Measurements from ENCODE around the gene AGBL5. TPM values are rescaled to one million over a fixed set of nuclear protein-coding genes. Genes with fewer than 3 reads are reported as not detected.

Gene AGBL5
- total and polyA plus RNA-seq, 4 donors: 11.5 to 16.7 (median 14.6) TPM

DNA sequence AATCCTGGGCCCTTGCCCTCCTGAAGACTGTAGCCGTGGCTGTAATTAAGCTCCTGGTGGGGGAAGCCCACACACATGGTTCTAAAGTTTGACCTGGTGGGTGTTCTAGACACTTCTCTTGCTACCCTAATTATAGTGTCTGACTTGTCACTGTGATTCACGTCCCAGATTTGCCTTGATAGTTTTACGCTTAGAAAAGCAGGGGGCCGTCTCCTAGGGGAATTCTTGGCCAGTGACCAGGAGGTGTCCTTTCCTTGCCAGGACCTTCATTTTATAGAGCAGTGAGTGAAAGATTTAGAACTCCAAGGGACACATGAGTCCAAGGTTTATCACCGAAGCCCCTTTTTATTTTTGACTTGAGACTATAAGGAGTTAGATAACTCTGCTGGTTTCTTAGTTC is 9.7 kb upstream of the AGBL5 start:
- no peak overlapping the region for H3K27ac ChIP-seq (ENCODE audit: low read depth in 1 of 2, low read length in 2 of 2)
- no peaks in the 10 kb centered on the region for H3K27me3 ChIP-seq (ENCODE audit: control insufficient read depth in 1 of 2, insufficient read depth in 2 of 2, low read length in 1 of 2)
- 8 to 13% methylated on average over 5 of the region's 5 CpGs for WGBS, 2 donors
- ATAC-seq (ENCODE audit: low FRiP score): peak; percentile 16
- no peaks in the 10 kb centered on the region for H3K4me1 ChIP-seq (ENCODE audit: control insufficient read depth in 1 of 2, insufficient read depth in 2 of 2, low read length in 2 of 2)
- H3K36me3 ChIP-seq (ENCODE audit: control insufficient read depth in 1 of 2, insufficient read depth in 2 of 2, low read length in 1 of 2): peaks cover 0 to 13% of the 10 kb centered on the region in 2 donors
- DNase-seq: no peak
- H3K9me3 ChIP-seq (ENCODE audit: control insufficient read depth, low read length): no peaks in the 10 kb centered on the region
- no peak overlapping the region for H3K4me3 ChIP-seq (ENCODE audit: low read length in 2 of 2)
- intact Hi-C loops (cut with DNase I): loop anchor here in 1 of 2 donors (5.0 kb wide), 1 partner anchor 36 kb away; the partner anchor contains the start of gene EMILIN1

DNA sequence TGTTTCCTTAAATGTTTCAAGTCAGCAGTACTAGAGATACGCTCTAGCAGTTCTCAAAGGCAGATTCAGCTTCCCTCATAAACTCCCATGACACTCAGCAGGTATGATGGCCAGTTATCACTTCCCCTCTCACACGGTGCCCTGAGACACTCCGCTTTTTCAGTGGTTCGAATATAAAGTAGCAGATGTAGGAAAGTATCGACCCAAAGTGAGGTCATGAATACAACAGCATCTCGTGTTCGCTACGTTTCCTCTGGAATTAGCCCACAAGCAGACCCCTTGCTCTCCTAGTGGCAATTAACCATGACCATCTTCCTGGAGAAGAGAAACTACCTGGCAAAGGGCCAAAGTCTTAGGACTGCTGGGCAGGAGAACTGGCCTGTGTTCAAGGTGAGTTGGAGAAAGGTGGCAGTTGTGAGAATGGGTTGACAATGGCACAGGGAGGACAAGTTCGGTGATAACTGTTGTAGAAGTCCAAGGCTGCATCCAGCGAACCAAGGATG is 9.3 kb upstream of the AGBL5 start:
- 67 to 72% methylated on average over 10 of the region's 10 CpGs for WGBS, 2 donors
- peaks cover 0 to 12% of the 10 kb centered on the region in 2 donors for H3K36me3 ChIP-seq (ENCODE audit: control insufficient read depth in 1 of 2, insufficient read depth in 2 of 2, low read length in 1 of 2)
- H3K27ac ChIP-seq (ENCODE audit: low read depth in 1 of 2, low read length in 2 of 2): no peak overlapping the region

DNA sequence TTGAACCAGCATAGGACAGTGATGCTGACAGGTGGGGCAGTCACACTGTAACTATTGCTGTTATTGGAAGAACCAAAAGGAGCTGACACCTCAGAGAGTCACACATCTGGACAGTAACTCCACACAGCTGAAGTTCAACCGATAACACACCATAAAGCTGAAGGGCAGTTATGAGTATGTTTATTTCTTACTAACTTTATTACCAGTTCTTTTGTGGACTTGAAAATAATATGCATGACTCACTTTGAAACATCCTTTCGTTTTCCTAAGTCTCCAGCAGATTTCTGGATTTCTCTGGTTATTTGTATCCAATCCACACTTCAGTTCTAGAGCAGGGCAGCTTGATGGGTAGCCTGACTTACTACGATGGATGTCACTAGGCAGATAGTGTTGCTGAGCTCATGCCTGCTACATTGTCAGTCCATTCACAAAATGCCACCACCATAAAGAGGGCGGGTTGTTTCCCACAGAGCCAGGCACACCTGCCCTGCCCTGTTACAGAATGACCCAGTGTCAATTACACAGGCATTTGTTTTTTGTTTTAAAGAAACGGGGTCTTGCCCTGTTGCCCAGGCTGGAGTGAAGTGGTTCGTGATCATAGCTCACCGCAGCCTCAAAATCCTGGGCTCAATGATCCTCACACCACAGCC is 8.4 kb upstream of the AGBL5 start:
- Histone ChIP-seq H3K4me3 (ENCODE audit: low read length in 2 of 2) (no peak overlapping the region), H3K9me3 (ENCODE audit: control insufficient read depth, low read length) (no peaks in the 10 kb centered on the region), H3K27ac (ENCODE audit: low read depth in 1 of 2, low read length in 2 of 2) (no peak overlapping the region), H3K4me1 (ENCODE audit: control insufficient read depth in 1 of 2, insufficient read depth in 2 of 2, low read length in 2 of 2) (no peaks in the 10 kb centered on the region), H3K36me3 (ENCODE audit: control insufficient read depth in 1 of 2, insufficient read depth in 2 of 2, low read length in 1 of 2) (peaks cover 0 to 9% of the 10 kb centered on the region in 2 donors), H3K27me3 (ENCODE audit: control insufficient read depth in 1 of 2, insufficient read depth in 2 of 2, low read length in 1 of 2) (no peaks in the 10 kb centered on the region)
- ATAC-seq (ENCODE audit: low FRiP score): no peak
- intact Hi-C loops (cut with DNase I): loop anchor here in 1 of 2 donors (5.0 kb wide), 1 partner anchor 34 kb away; the partner anchor contains the start of gene EMILIN1
- DNase-seq: no peak
- 83 to 85% methylated on average over 7 of the region's 7 CpGs for WGBS, 2 donors

More for the DNA sequence above, 9.3 kb upstream of the AGBL5 start:
- no peak overlapping the region for H3K4me3 ChIP-seq (ENCODE audit: low read length in 2 of 2)
- H3K9me3 ChIP-seq (ENCODE audit: control insufficient read depth, low read length): no peaks in the 10 kb centered on the region
- DNase-seq: no peak
- no peak for ATAC-seq (ENCODE audit: low FRiP score)
- no peaks in the 10 kb centered on the region for H3K27me3 ChIP-seq (ENCODE audit: control insufficient read depth in 1 of 2, insufficient read depth in 2 of 2, low read length in 1 of 2)
- intact Hi-C loops (cut with DNase I): loop anchor here in 1 of 2 donors (5.0 kb wide), 1 partner anchor 35 kb away; the partner anchor contains the start of gene EMILIN1
- no peaks in the 10 kb centered on the region for H3K4me1 ChIP-seq (ENCODE audit: control insufficient read depth in 1 of 2, insufficient read depth in 2 of 2, low read length in 2 of 2)

DNA sequence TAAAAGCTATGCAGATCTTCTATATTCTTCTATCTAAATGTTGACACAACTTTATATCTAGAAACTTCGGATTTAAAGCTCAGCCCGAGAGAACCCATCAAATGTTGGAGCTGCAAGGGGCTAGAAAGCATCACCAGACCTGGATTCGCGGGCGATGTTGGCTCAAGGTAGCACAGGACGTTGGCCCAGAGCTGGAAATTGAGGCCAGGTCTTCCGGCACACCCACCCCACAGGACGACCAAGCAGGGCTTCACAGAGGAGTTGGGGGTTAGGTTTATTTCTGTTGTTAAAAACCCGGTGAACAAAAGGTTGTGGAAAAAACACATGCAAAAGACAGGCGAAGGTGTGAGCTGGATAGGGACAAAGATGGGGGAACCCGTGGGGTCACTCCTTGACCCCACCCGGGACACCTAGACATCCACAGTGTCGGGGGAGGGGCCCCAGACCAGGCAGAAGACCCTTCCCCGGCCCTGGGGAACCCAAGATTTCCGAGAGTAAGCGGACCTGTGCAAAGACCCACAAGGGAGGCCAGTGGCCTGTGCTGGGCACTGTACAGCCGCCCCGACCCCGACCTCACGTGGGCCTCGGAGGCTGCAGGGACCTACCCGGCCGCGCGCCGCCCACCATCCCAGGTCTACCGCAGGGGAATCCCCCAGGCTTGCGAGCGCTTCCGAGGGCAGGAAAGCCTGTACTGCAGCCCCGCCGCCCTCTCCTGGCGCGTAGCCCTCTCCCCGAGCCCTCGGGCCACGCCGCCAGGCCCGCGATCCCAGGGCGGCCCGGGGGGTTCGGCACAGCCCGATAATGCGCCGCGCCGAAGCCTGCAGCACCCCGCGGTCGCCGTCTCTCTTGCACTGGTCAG is 1.8 kb upstream of the AGBL5 start:
- intact Hi-C loops (cut with DNase I): loop anchor here (2.0 to 5.0 kb wide), 2 partner anchors 29 to 38 kb away; partner anchors contain the start of genes EMILIN1 (in 1 of the 2) and KHK (in 1 of the 2)

DNA sequence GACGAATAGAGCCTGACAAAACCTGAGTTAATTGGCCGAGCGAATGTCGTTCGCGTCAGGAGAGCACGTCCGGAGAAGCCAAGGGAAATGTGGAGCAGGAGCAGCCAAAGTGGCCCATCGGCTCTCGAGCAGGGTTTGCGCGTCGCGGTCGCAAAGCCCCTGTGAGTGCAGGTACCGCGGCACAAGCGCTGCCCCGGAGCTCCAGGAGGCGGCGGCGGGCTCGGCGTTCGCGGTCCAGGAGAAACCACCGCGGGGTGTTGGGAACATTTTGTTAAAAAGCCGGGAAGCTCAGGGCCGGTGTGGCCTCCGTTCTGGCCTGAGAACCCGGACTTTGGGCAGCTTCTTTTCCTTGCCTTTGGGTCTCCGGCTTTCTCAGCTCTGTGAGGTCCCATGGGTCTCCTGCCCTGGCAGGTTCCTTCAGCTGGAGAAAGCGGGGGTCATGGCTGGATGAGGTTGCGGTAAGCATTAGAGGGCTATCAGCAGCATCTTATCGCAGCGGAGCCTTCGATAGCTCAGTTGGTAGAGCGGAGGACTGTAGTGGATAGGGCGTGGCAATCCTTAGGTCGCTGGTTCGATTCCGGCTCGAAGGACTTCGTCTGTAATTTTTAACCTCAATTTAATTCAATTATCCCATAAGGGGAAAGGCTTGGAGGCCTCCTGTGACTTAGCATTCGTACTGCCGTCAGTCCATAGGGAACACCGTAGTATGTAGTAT is 1.0 kb upstream of the AGBL5 start:
- WGBS, 2 donors: 0 to 1% methylated on average over 48 of the region's 48 CpGs
- intact Hi-C loops (cut with DNase I): loop anchor here (2.0 to 5.0 kb wide), 2 partner anchors 28 to 37 kb away; partner anchors contain the start of genes EMILIN1 (in 1 of the 2) and KHK (in 1 of the 2)
- no peaks in the 10 kb centered on the region for H3K36me3 ChIP-seq (ENCODE audit: control insufficient read depth in 1 of 2, insufficient read depth in 2 of 2, low read length in 1 of 2)

More for the DNA sequence above, 1.8 kb upstream of the AGBL5 start:
- Histone ChIP-seq H3K9me3 (ENCODE audit: control insufficient read depth, low read length) (no peaks in the 10 kb centered on the region), H3K36me3 (ENCODE audit: control insufficient read depth in 1 of 2, insufficient read depth in 2 of 2, low read length in 1 of 2) (no peaks in the 10 kb centered on the region), H3K4me3 (ENCODE audit: low read length in 2 of 2) (peak overlapping the region; percentile 58 to 62), H3K27me3 (ENCODE audit: control insufficient read depth in 1 of 2, insufficient read depth in 2 of 2, low read length in 1 of 2) (no peaks in the 10 kb centered on the region), H3K27ac (ENCODE audit: low read depth in 1 of 2, low read length in 2 of 2) (peak overlapping the region in 1 of 2 donors; percentile 49), H3K4me1 (ENCODE audit: control insufficient read depth in 1 of 2, insufficient read depth in 2 of 2, low read length in 2 of 2) (no peaks in the 10 kb centered on the region)
- ATAC-seq (ENCODE audit: low FRiP score) (peak; percentile 30), DNase-seq (peak; percentile 73 to 86)
- 6 to 7% methylated on average over 36 to 52 of the region's 52 CpGs for WGBS, 2 donors

DNA sequence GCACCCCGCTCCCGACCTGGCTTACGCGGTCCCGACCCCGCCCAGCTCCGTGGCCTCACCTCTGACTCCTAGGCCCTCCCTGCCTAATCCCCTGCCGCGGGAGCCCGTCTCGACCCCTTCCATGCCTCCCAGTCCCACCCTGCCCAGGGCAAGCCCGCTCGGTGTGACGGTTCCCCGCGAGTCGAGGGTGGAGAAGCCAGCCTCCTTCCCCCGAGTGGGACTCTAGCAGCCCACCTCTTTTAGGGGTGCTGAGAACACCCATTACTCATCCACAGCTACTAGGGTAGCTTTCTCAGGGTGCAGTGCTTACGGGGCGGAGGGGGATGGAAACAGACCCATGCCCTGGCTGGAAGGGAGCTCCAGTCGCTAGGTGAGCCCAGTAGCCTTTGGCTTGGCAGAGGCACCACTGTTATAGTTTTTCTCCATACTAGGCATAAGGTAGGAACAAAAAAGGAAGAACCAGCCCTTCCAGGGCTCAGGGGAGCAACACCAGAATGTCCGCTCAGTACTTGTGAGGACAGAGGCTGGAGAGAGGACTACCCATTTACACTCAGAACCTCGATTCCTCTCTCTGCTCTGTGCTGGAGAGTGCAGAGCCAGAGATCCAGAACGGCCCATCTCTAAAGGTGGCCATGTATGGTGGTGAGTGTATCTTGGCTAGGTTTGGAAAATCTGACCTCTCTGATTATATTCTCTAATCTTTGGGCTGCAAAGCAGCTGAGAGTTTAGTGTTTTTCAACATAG is 606 bp downstream of the AGBL5 start:
- no peaks in the 10 kb centered on the region for H3K27me3 ChIP-seq (ENCODE audit: control insufficient read depth in 1 of 2, insufficient read depth in 2 of 2, low read length in 1 of 2)
- H3K9me3 ChIP-seq (ENCODE audit: control insufficient read depth, low read length): no peaks in the 10 kb centered on the region
- peak overlapping the region; percentile 35 to 72 for H3K4me3 ChIP-seq (ENCODE audit: low read length in 2 of 2)
- peak; percentile 68 to 85 for DNase-seq
- intact Hi-C loops (cut with DNase I): loop anchor here (2.0 to 5.0 kb wide), 3 partner anchors 19 to 35 kb away; partner anchors contain the start of genes EMILIN1 (in 1 of the 2), KHK (in 1 of the 2) and OST4 (in 1 of the 2)
- ATAC-seq (ENCODE audit: low FRiP score): no peak
- peak overlapping the region in 1 of 2 donors; percentile 43 for H3K27ac ChIP-seq (ENCODE audit: low read depth in 1 of 2, low read length in 2 of 2)
- no peaks in the 10 kb centered on the region for H3K4me1 ChIP-seq (ENCODE audit: control insufficient read depth in 1 of 2, insufficient read depth in 2 of 2, low read length in 2 of 2)
- 1 to 2% methylated on average over 16 to 24 of the region's 24 CpGs for WGBS, 2 donors
- H3K36me3 ChIP-seq (ENCODE audit: control insufficient read depth in 1 of 2, insufficient read depth in 2 of 2, low read length in 1 of 2): no peaks in the 10 kb centered on the region

More for the DNA sequence above, 1.0 kb upstream of the AGBL5 start:
- ATAC-seq (ENCODE audit: low FRiP score) (peak; percentile 94), DNase-seq (peak; percentile 87 to 95)
- Histone ChIP-seq H3K27me3 (ENCODE audit: control insufficient read depth in 1 of 2, insufficient read depth in 2 of 2, low read length in 1 of 2) (no peaks in the 10 kb centered on the region), H3K4me3 (ENCODE audit: low read length in 2 of 2) (peak overlapping the region; percentile 58 to 62), H3K27ac (ENCODE audit: low read depth in 1 of 2, low read length in 2 of 2) (peak overlapping the region in 1 of 2 donors; percentile 49), H3K9me3 (ENCODE audit: control insufficient read depth, low read length) (no peaks in the 10 kb centered on the region), H3K4me1 (ENCODE audit: control insufficient read depth in 1 of 2, insufficient read depth in 2 of 2, low read length in 2 of 2) (no peaks in the 10 kb centered on the region)

DNA sequence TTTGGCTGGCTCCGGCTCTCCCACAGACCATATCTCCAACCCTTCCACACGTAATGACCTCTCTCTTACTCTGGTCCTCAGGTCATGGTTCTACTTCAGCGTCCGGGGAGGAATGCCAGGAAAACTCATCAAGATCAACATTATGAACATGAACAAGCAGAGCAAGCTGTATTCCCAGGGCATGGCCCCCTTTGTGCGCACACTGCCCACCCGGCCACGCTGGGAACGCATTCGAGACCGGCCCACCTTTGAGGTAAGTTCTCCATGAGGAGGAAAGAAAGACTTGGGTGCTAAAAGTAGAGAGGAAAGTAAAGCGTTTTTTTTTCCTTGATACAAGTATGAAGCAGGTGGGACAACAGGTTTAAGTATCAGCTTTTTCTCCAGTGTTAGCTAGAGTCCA is 1.9 kb downstream of the AGBL5 start:
- H3K27ac ChIP-seq (ENCODE audit: low read depth in 1 of 2, low read length in 2 of 2): no peak overlapping the region
- H3K27me3 ChIP-seq (ENCODE audit: control insufficient read depth in 1 of 2, insufficient read depth in 2 of 2, low read length in 1 of 2): no peaks in the 10 kb centered on the region
- no peak overlapping the region for H3K4me3 ChIP-seq (ENCODE audit: low read length in 2 of 2)
- H3K9me3 ChIP-seq (ENCODE audit: control insufficient read depth, low read length): no peaks in the 10 kb centered on the region
- ATAC-seq (ENCODE audit: low FRiP score) (no peak), DNase-seq (no peak)
- intact Hi-C loops (cut with DNase I): loop anchor here in 1 of 2 donors (2.0 to 5.0 kb wide), 2 partner anchors 17 to 34 kb away; partner anchors contain the start of genes KHK and OST4
- H3K36me3 ChIP-seq (ENCODE audit: control insufficient read depth in 1 of 2, insufficient read depth in 2 of 2, low read length in 1 of 2): peaks cover 0 to 3% of the 10 kb centered on the region in 2 donors
- WGBS, 2 donors: 85 to 89% methylated on average over 11 of the region's 11 CpGs
- H3K4me1 ChIP-seq (ENCODE audit: control insufficient read depth in 1 of 2, insufficient read depth in 2 of 2, low read length in 2 of 2): no peaks in the 10 kb centered on the region

All from aorta (tissue), 5 donors.